SHP77 treated with DMSO at 0.1 percent for 48 hours (cell line): ENCODE measurements around the gene RSBN1.
A peak's percentile ranks its signal among the peaks of the same experiment; 100 is the strongest.
"Not testable (repeated sequence)": the region's sequence is repeated elsewhere in the genome, so short reads cannot be mapped to it uniquely, and the experiment has no call there.

Experiments used
- DNase-seq: peaks from one replicate; lab custom pipeline; 2025; lab: John Stamatoyannopoulos, UW

RSBN1 gene

GRCh38 chr1:113780374-113781146 is 31.7 kb downstream of the RSBN1 start:
- DNase-seq: no peak

GRCh38 chr1:113779542-113779941 is 32.7 kb downstream of the RSBN1 start:
- no peak for DNase-seq

- no peak for DNase-seq
Observed at GRCh38 chr1:113777561-113777960, 34.7 kb downstream of the RSBN1 start.

- no peak for DNase-seq
Observed at GRCh38 chr1:113770031-113770430, 42.2 kb downstream of the RSBN1 start.

- DNase-seq: no peak
Observed at GRCh38 chr1:113769601-113769970, 42.7 kb downstream of the RSBN1 start.

GRCh38 chr1:113768916-113769600 is 43.2 kb downstream of the RSBN1 start:
- no peak for DNase-seq

- no peak for DNase-seq
Observed at GRCh38 chr1:113765306-113766230, 46.7 kb downstream of the RSBN1 start.

- no peak for DNase-seq
Observed at GRCh38 chr1:113763661-113764060, 48.6 kb downstream of the RSBN1 start.

GRCh38 chr1:113761937-113762336 is 50.3 kb downstream of the RSBN1 start:
- DNase-seq: no peak

GRCh38 chr1:113760102-113761080 is 51.9 kb downstream of the RSBN1 start:
- DNase-seq: no peak

- DNase-seq: peak; percentile 34
Observed at GRCh38 chr1:113759333-113760101, 52.8 kb downstream of the RSBN1 start, which contains the start of gene PHTF1. Gene PHTF1 (minus strand): TSS chr1:113759486. CDS start chr1:113758703, 783 bp downstream.

- DNase-seq: peak; percentile 21
Observed at GRCh38 chr1:113758631-113759332, 53.5 kb downstream of the RSBN1 start.

- DNase-seq: no peak
Observed at GRCh38 chr1:113756461-113756860, 55.8 kb downstream of the RSBN1 start.

GRCh38 chr1:113753333-113753732 is 58.9 kb downstream of the RSBN1 start:
- DNase-seq: not testable (repeated sequence)

GRCh38 chr1:113751516-113751915 is 60.8 kb downstream of the RSBN1 start:
- no peak for DNase-seq

- no peak for DNase-seq
Observed at GRCh38 chr1:113751114-113751513, 61.2 kb downstream of the RSBN1 start.

- no peak for DNase-seq
Observed at GRCh38 chr1:113749402-113749801, 62.9 kb downstream of the RSBN1 start.

GRCh38 chr1:113747376-113747775 is 64.9 kb downstream of the RSBN1 start:
- no peak for DNase-seq

GRCh38 chr1:113745425-113745824 is 66.9 kb downstream of the RSBN1 start:
- DNase-seq: no peak

- DNase-seq: no peak
Observed at GRCh38 chr1:113744114-113744513, 68.2 kb downstream of the RSBN1 start.
